H1 (cell line): Measurements from ENCODE around the gene TGFBR1. TPM values are rescaled to one million over a fixed set of nuclear protein-coding genes. Genes with fewer than 3 reads are reported as not detected.

Experiments used
- CTCF ChIA-PET: fragments of 300-600 bp; sonication (Branson Sonifier 250); formaldehyde crosslinking; loops from one replicate; lab custom pipeline; 2021; ENCODE audit not compliant: partially characterized antibody; lab: Charles Lee
- POLR2A ChIA-PET: fragments of 300-600 bp; sonication (Branson Sonifier 250); formaldehyde crosslinking; loops from one replicate; lab custom pipeline; 2021; ENCODE audit warnings: inconsistent platforms; ENCODE audit not compliant: partially characterized antibody; lab: Charles Lee
- DNase-seq, 2 experiments: peaks; one replicate each; pipeline versions ENCODE4 v3.0.0 to v3.0.0-alpha.2; 2010 to 2022; ENCODE audit warnings: low spot score in 2 of 2, low read depth in 1 of 2, mixed read lengths in 1 of 2
- FAIRE-seq: peaks from 2 replicates; lab custom pipeline; 2011; peaks lifted over from hg19 to GRCh38; lab: Jason Lieb, UNC
- H2AFZ ChIP-seq: 2 replicates; pipeline ENCODE4 v1.8.1; 2012; ENCODE audit warnings: low read length, inconsistent platforms
- H2AK5ac ChIP-seq: 2 replicates; pipeline ENCODE4 v1.6.1; 2013; ENCODE audit warnings: low read depth, low read length
- H2BK120ac ChIP-seq: replicated peaks from 2 replicates; pipeline ENCODE3; 2013; ENCODE audit warnings: low read depth, low read length, inconsistent platforms
- H2BK12ac ChIP-seq: 2 replicates; pipeline ENCODE4 v1.6.1; 2013; ENCODE audit warnings: low read depth, low read length
- H2BK15ac ChIP-seq: 2 replicates; pipeline ENCODE4 v1.6.1; 2013; ENCODE audit warnings: low read length
- H2BK20ac ChIP-seq: 2 replicates; pipeline ENCODE4 v1.6.1; 2013; ENCODE audit warnings: low read length
- H2BK5ac ChIP-seq: 2 replicates; pipeline ENCODE4 v1.6.1; 2013; ENCODE audit warnings: low read depth, low read length
- H3K14ac ChIP-seq: 2 replicates; pipeline ENCODE4 v1.6.1; 2013; ENCODE audit warnings: inconsistent platforms; ENCODE audit not compliant: insufficient read length
- H3K18ac ChIP-seq: 2 replicates; pipeline ENCODE4 v1.6.1; 2013; ENCODE audit warnings: low read length; ENCODE audit errors: extremely low read depth
- H3K23ac ChIP-seq: 2 replicates; pipeline ENCODE4 v1.6.1; 2013; ENCODE audit warnings: inconsistent platforms; ENCODE audit not compliant: insufficient read length
- H3K23me2 ChIP-seq: 2 replicates; pipeline ENCODE4 v1.6.1; 2013; ENCODE audit warnings: low read depth, low read length
- H3K27ac ChIP-seq: 2 replicates; pipeline ENCODE4 v1.6.1; 2011; ENCODE audit warnings: low read depth, low read length, inconsistent platforms
- H3K27me3 ChIP-seq, 4 experiments: replicated peaks in 1 of 4; 1 replicate in 1 of 4; 2 replicates in 3 of 4; pipeline versions ENCODE4 v1.6.1 to v1.8.1; 2011 to 2013; ENCODE audit warnings: low read length in 3 of 4, mild to moderate bottlenecking in 3 of 4, inconsistent platforms in 2 of 4, mixed read lengths in 2 of 4, moderate library complexity in 1 of 4; ENCODE audit not compliant: control insufficient read depth in 3 of 4, insufficient read depth in 3 of 4; ENCODE audit errors: extremely low read depth in 1 of 4
- H3K36me3 ChIP-seq, 4 experiments: 2 replicates each; pipeline versions ENCODE4 v1.6.1 to v1.8.1; 2011 to 2013; ENCODE audit warnings: mild to moderate bottlenecking in 4 of 4, low read length in 3 of 4, moderate library complexity in 2 of 4, control low read depth in 1 of 4, inconsistent platforms in 1 of 4; ENCODE audit not compliant: insufficient read depth in 4 of 4, control insufficient read depth in 2 of 4
- H3K4ac ChIP-seq: replicated peaks from 2 replicates; pipeline ENCODE3; 2013; ENCODE audit warnings: low read length, low read depth, mixed read lengths, inconsistent platforms; ENCODE audit not compliant: insufficient read length
- H3K4me1 ChIP-seq, 4 experiments: replicated peaks in 1 of 4; 1 replicate in 1 of 4; 2 replicates in 3 of 4; pipeline versions ENCODE4 v1.6.1 to v1.8.1; 2011 to 2013; ENCODE audit warnings: low read length in 3 of 4, inconsistent platforms in 2 of 4, mixed read lengths in 1 of 4; ENCODE audit not compliant: insufficient read depth in 4 of 4, control insufficient read depth in 3 of 4
- H3K4me2 ChIP-seq, 2 experiments: 2 replicates each; pipeline versions ENCODE4 v1.6.1 to v1.8.1; 2011 to 2013; ENCODE audit warnings: low read depth in 2 of 2, low read length in 2 of 2, control low read depth in 1 of 2, inconsistent platforms in 1 of 2, mild to moderate bottlenecking in 1 of 2; ENCODE audit not compliant: insufficient read depth in 1 of 2
- H3K4me3 ChIP-seq, 4 experiments: fragments of 200-600, 300-600 bp in 1 of 4; sonication (generic), shearing (Covaris generic), sonication (Bioruptor Twin) in 1 of 4; 2 replicates each; pipeline versions ENCODE4 v1.5.1 to v1.8.1; 2011 to 2016; ENCODE audit warnings: low read length in 4 of 4, low read depth in 3 of 4, control low read depth in 2 of 4, inconsistent platforms in 2 of 4, mild to moderate bottlenecking in 2 of 4, mixed read lengths in 1 of 4, moderate library complexity in 1 of 4; ENCODE audit not compliant: insufficient read depth in 2 of 4; ENCODE audit errors: extremely low read depth in 1 of 4
- H3K56ac ChIP-seq: replicated peaks from 2 replicates; pipeline ENCODE3; 2013; ENCODE audit warnings: low read depth, mild to moderate bottlenecking, mixed read lengths, low read length, inconsistent platforms; ENCODE audit not compliant: insufficient read length
- H3K79me1 ChIP-seq: 2 replicates; pipeline ENCODE4 v1.6.1; 2013; ENCODE audit warnings: low read depth, low read length, control low read depth
- H3K79me2 ChIP-seq, 2 experiments: 2 replicates each; pipeline versions ENCODE4 v1.6.1 to v1.8.1; 2012 to 2013; ENCODE audit warnings: low read length in 2 of 2, mild to moderate bottlenecking in 2 of 2, inconsistent platforms in 1 of 2; ENCODE audit not compliant: insufficient read depth in 2 of 2, control insufficient read depth in 1 of 2
- H3K9ac ChIP-seq, 4 experiments: replicated peaks in 1 of 4; 1 replicate in 1 of 4; 2 replicates in 3 of 4; pipeline versions ENCODE4 v1.6.1 to v1.8.1; 2011 to 2013; ENCODE audit warnings: low read depth in 3 of 4, low read length in 3 of 4, control low read depth in 2 of 4, mild to moderate bottlenecking in 2 of 4, moderate library complexity in 2 of 4, inconsistent platforms in 1 of 4; ENCODE audit errors: extremely low read depth in 1 of 4
- H3K9me3 ChIP-seq, 2 experiments: 2 replicates each; pipeline versions ENCODE4 v1.6.1 to v1.8.1; 2012 to 2013; ENCODE audit warnings: mild to moderate bottlenecking in 2 of 2, moderate library complexity in 2 of 2, control low read depth in 1 of 2, inconsistent platforms in 1 of 2, low read depth in 1 of 2, low read length in 1 of 2, mixed read lengths in 1 of 2; ENCODE audit not compliant: insufficient read depth in 2 of 2
- H4K20me1 ChIP-seq, 2 experiments: replicated peaks in 1 of 2; 2 replicates each; pipeline versions ENCODE3 to v1.8.1; 2011 to 2013; ENCODE audit warnings: inconsistent platforms in 2 of 2, low read length in 2 of 2, mild to moderate bottlenecking in 1 of 2; ENCODE audit not compliant: insufficient read depth in 2 of 2, control insufficient read depth in 1 of 2
- H4K5ac ChIP-seq: 2 replicates; pipeline ENCODE4 v1.6.1; 2013; ENCODE audit warnings: low read length, low read depth, mixed read lengths, inconsistent platforms; ENCODE audit not compliant: insufficient read length
- H4K8ac ChIP-seq: 2 replicates; pipeline ENCODE4 v1.8.0; 2013; ENCODE audit warnings: mild to moderate bottlenecking, moderate library complexity, low read length, inconsistent platforms; ENCODE audit not compliant: insufficient read depth; ENCODE audit errors: extremely low read depth
- H4K91ac ChIP-seq: replicated peaks from 2 replicates; pipeline ENCODE3; 2013; ENCODE audit warnings: low read length, mixed read lengths, inconsistent platforms; ENCODE audit not compliant: insufficient read length
- EGR1 ChIP-seq: IDR thresholded peaks from 2 replicates; pipeline ENCODE4 v1.6.1; 2011; ENCODE audit warnings: low read depth, low read length, borderline replicate concordance
- HDAC2 ChIP-seq, 2 experiments: fragments of 300-600 bp in 1 of 2; sonication (generic) in 1 of 2; IDR thresholded peaks; 2 replicates each; pipeline ENCODE4 v1.6.1; 2011 to 2012; ENCODE audit warnings: low read depth in 2 of 2, low read length in 2 of 2, mild to moderate bottlenecking in 2 of 2, moderate library complexity in 2 of 2, borderline replicate concordance in 1 of 2, inconsistent platforms in 1 of 2
- JUN ChIP-seq: IDR thresholded peaks from 2 replicates; pipeline ENCODE4 v1.6.1; 2011; ENCODE audit warnings: low read depth, mild to moderate bottlenecking, improper control_type of control experiment, low read length
- NANOG ChIP-seq: IDR thresholded peaks from 2 replicates; pipeline ENCODE4 v1.6.1; 2011; ENCODE audit warnings: low read length, low read depth, mild to moderate bottlenecking, inconsistent platforms; ENCODE audit not compliant: insufficient read depth, poor library complexity, severe bottlenecking
- TBP ChIP-seq: IDR thresholded peaks from 2 replicates; pipeline ENCODE4 v1.6.1; 2011; ENCODE audit warnings: low read depth, low read length, improper control_type of control experiment
- TEAD4 ChIP-seq: IDR thresholded peaks from 2 replicates; pipeline ENCODE4 v1.6.1; 2012; ENCODE audit warnings: low read depth, low read length, inconsistent platforms, mixed read lengths
- YY1 ChIP-seq: IDR thresholded peaks from 2 replicates; pipeline ENCODE4 v1.6.1; 2011; ENCODE audit warnings: low read depth, mild to moderate bottlenecking, low read length
- polyA plus RNA-seq, 7 experiments: library from polyadenylated mRNA; depleted of rRNA in 3 of 7; stranded (reverse) in 5 of 7; unstranded in 2 of 7; fragments of >200 nt in 5 of 7; fragments of 200-250 nt in 2 of 7; gene quantifications; 1 replicate in 5 of 7; 2 replicates in 1 of 7; 4 replicates in 1 of 7; pipeline versions ENCODE4 v1.2.1 to v1.2.3, GENCODE V29; 2011 to 2013; ENCODE audit warnings: missing spikeins in 2 of 7, mixed read lengths in 2 of 7
- total RNA-seq: library from RNA; stranded (reverse); fragmentation: NEBNext Ultra II Directional; extraction: Animal tissue kit (Norgen Biotek cat#: 25700); gene quantifications from 2 replicates; pipeline ENCODE4 v1.2.1, GENCODE V29; 2021

Gene TGFBR1
- total and polyA plus RNA-seq, 2 of the 8 experiments (the other 6 are each of a cell fraction or from before 2014, with no cell fraction given) = 16.8 to 52.4 TPM

GRCh38 chr9:99134893-99135341 is 30.0 kb downstream of the TGFBR1 start:
- H3K23ac ChIP-seq = no peak overlapping the region
- H4K5ac ChIP-seq = no peak overlapping the region
- H2AK5ac ChIP-seq = no peak overlapping the region
- H2AFZ ChIP-seq = no peak overlapping the region
- no peaks in the 10 kb centered on the region; the same call in 1 of the 2 replicates for H3K79me1 ChIP-seq
- no peak overlapping the region for H3K9ac ChIP-seq
- no peak overlapping the region for H3K18ac ChIP-seq
- no peaks in the 10 kb centered on the region for H4K20me1 ChIP-seq
- TF ChIP-seq TEAD4 = no peak
- TF ChIP-seq HDAC2 (IDR thresholded peaks at IDR 0.05; ENCODE audit: borderline replicate concordance in 1 of 2, low read depth in 2 of 2, low read length in 2 of 2) = no peak
- TF ChIP-seq EGR1 = no peak
- TF ChIP-seq YY1 = no peak
- TF ChIP-seq JUN = no peak
- TF ChIP-seq NANOG = no peak
- no peak for TF ChIP-seq TBP
- no peaks in the 10 kb centered on the region for H3K27me3 ChIP-seq
- POLR2A ChIA-PET = no interaction called here
- no peak overlapping the region for H4K8ac ChIP-seq
- no peak overlapping the region for H3K4me3 ChIP-seq
- H2BK5ac ChIP-seq = no peak overlapping the region
- H3K4ac ChIP-seq = no peak overlapping the region
- CTCF ChIA-PET = interaction anchor here (1.1 to 8.9 kb wide), 4 partner anchors 28 to 146 kb away, joined by 4 to 108 read pairs (median 6); no protein-coding TSS in a partner anchor
- DNase-seq (no peak), FAIRE-seq (no peak)
- H2BK120ac ChIP-seq = no peak overlapping the region
- H2BK20ac ChIP-seq = no peak overlapping the region
- H3K23me2 ChIP-seq = no peaks in the 10 kb centered on the region
- no peak overlapping the region for H3K56ac ChIP-seq
- H3K9me3 ChIP-seq = no peaks in the 10 kb centered on the region
- H3K36me3 ChIP-seq = peaks cover 0 to 15% (median 0%) of the 10 kb centered on the region in 4 experiments; a peak in 3 of 8 replicates
- H3K4me1 ChIP-seq = peaks cover 0 to 3% (median 2%) of the 10 kb centered on the region in 4 experiments; a peak in 2 of 7 replicates
- no peak overlapping the region for H2BK15ac ChIP-seq
- H3K14ac ChIP-seq = no peak overlapping the region
- H3K79me2 ChIP-seq = peaks cover 0 to 4% of the 10 kb centered on the region in 2 experiments; a peak in 1 of 4 replicates
- no peak overlapping the region for H2BK12ac ChIP-seq
- H3K27ac ChIP-seq = no peak overlapping the region
- H3K4me2 ChIP-seq = no peak overlapping the region
- no peak overlapping the region for H4K91ac ChIP-seq
